Stomach (tissue), 4 donors: ENCODE data around the gene ANO7.

Experiments
- CTCF ChIP-seq, 7 experiments: fragments of 450-650 bp in 4 of 7; fragments of 200-600 bp in 3 of 7; sonication (generic) in 3 of 7; IDR thresholded peaks; one replicate each; pipeline ENCODE4 v1.5.1; 2016 to 2019; ENCODE audit warnings: antibody characterized with exemption in 7 of 7, control low read depth in 2 of 7, mild to moderate bottlenecking in 1 of 7
- POLR2AphosphoS5 ChIP-seq, 3 donors: sonication (generic); formaldehyde crosslinking; IDR thresholded peaks; one replicate each; pipeline ENCODE4 v1.6.1; 2016; ENCODE audit warnings: antibody characterized with exemption in 3 of 3

- TF ChIP-seq CTCF (IDR thresholded peaks at IDR 0.05), result no peak
- TF ChIP-seq POLR2AphosphoS5 (IDR thresholded peaks at IDR 0.05), result no peak
Observed at GRCh38 chr2:241159116-241159515, 29.4 kb upstream of the ANO7 start.
